GM12878 (cell line): Measurements from ENCODE around the gene HOTAIR. TPM values are rescaled to one million over a fixed set of nuclear protein-coding genes. Genes with fewer than 3 reads are reported as not detected.

ENCODE experiments used
- ATAC-seq: fragments of 200-7000 bp; cut with Tn5 transposase; 3 replicates; pipeline ENCODE4 v1.9.1; 2020; ENCODE audit warnings: mild to moderate bottlenecking, moderate library complexity
- BruUV-seq: library from RNA; stranded (reverse); fragments of 400-500 nt; replicated peaks from 2 replicates; lab custom pipeline; 2021; lab: Mats Ljungman, UMichigan
- CTCF ChIA-PET: fragments of 300-600 bp; sonication (Branson Sonifier 250); formaldehyde crosslinking; extraction: SDS; loops from one replicate; lab custom pipeline; 2021; ENCODE audit warnings: inconsistent platforms; lab: Yijun Ruan, JAX
- POLR2A ChIA-PET: fragments of 350-600 bp; formaldehyde crosslinking; extraction: SDS; loops from one replicate; lab custom pipeline; 2021; ENCODE audit warnings: inconsistent platforms; lab: Charles Lee
- RAD21 ChIA-PET: fragments of 300-600 bp; sonication (Branson Sonifier 250); formaldehyde crosslinking; loops from one replicate; lab custom pipeline; 2023; ENCODE audit warnings: antibody characterized with exemption; ENCODE audit not compliant: unreplicated experiment; lab: Charles Lee
- SMC1A ChIA-PET: fragments of 300-600 bp; sonication (Branson Sonifier 250); formaldehyde crosslinking; loops from one replicate; lab custom pipeline; 2023; ENCODE audit not compliant: unreplicated experiment, uncharacterized antibody; lab: Charles Lee
- DNase-seq: peaks from one replicate; pipeline ENCODE4 v3.0.0-alpha.2; 2011; ENCODE audit warnings: low read depth, low spot score
- FAIRE-seq: peaks from 3 replicates; lab custom pipeline; 2011; peaks lifted over from hg19 to GRCh38; lab: Jason Lieb, UNC
- H2AFZ ChIP-seq: 2 replicates; pipeline ENCODE4 v1.6.0; 2011; ENCODE audit warnings: low read depth, low read length, control low read depth; ENCODE audit not compliant: control insufficient read depth
- H3K27ac ChIP-seq: 2 replicates; pipeline ENCODE4 v1.5.1; 2011; ENCODE audit warnings: control low read depth; ENCODE audit not compliant: control insufficient read depth, insufficient read depth
- H3K27me3 ChIP-seq, 2 experiments: replicated peaks in 1 of 2; 2 replicates each; pipeline versions ENCODE4 v1.6.0 to v1.6.1; 2011; ENCODE audit warnings: low read length in 1 of 2; ENCODE audit not compliant: control insufficient read depth in 2 of 2, insufficient read depth in 2 of 2
- H3K36me3 ChIP-seq, 2 experiments: 2 replicates each; pipeline ENCODE4 v1.5.1; 2011; ENCODE audit warnings: low read length in 1 of 2; ENCODE audit not compliant: control insufficient read depth in 2 of 2, insufficient read depth in 2 of 2
- H3K4me1 ChIP-seq: 2 replicates; pipeline ENCODE4 v1.6.1; 2011; ENCODE audit warnings: mild to moderate bottlenecking, low read length, moderate library complexity, mixed read lengths; ENCODE audit not compliant: control insufficient read depth, insufficient read depth
- H3K4me2 ChIP-seq: 2 replicates; pipeline ENCODE4 v1.6.0; 2011; ENCODE audit warnings: control low read depth; ENCODE audit not compliant: control insufficient read depth, insufficient read depth
- H3K4me3 ChIP-seq: fragments of 200-600 bp; sonication (generic); 2 replicates; pipeline ENCODE4 v1.5.1; 2016
- H3K79me2 ChIP-seq: 2 replicates; pipeline ENCODE4 v1.6.0; 2011; ENCODE audit warnings: low read length; ENCODE audit not compliant: control insufficient read depth, insufficient read depth
- H3K9ac ChIP-seq: 2 replicates; pipeline ENCODE4 v1.8.0; 2011; ENCODE audit warnings: low read length, control low read depth, mixed read lengths; ENCODE audit not compliant: control insufficient read depth, insufficient read depth
- H3K9me3 ChIP-seq: replicated peaks from 3 replicates; pipeline ENCODE4 v1.5.1; 2011; ENCODE audit warnings: mild to moderate bottlenecking, low read length; ENCODE audit not compliant: control insufficient read depth, insufficient read depth
- H4K20me1 ChIP-seq: 2 replicates; pipeline ENCODE4 v1.6.0; 2011; ENCODE audit not compliant: control insufficient read depth, insufficient read depth
- ATF2 ChIP-seq: IDR thresholded peaks from 2 replicates; pipeline ENCODE4 v1.6.1; 2012; ENCODE audit warnings: low read length, inconsistent platforms
- CHD2 ChIP-seq: IDR thresholded peaks from 2 replicates; pipeline ENCODE4 v1.6.1; 2011; ENCODE audit warnings: low read depth, low read length, improper control_type of control experiment, borderline replicate concordance
- ELK1 ChIP-seq: IDR thresholded peaks from 2 replicates; pipeline ENCODE4 v1.6.1; 2012; ENCODE audit warnings: low read depth, low read length, improper control_type of control experiment
- FOS ChIP-seq: IDR thresholded peaks from 3 replicates; pipeline ENCODE4 v1.6.1; 2011; ENCODE audit warnings: borderline replicate concordance; ENCODE audit not compliant: insufficient read length; ENCODE audit errors: extremely low read depth
- FOXM1 ChIP-seq: IDR thresholded peaks from 2 replicates; pipeline ENCODE4 v1.6.1; 2012; ENCODE audit warnings: low read depth, mild to moderate bottlenecking, inconsistent platforms, low read length, moderate library complexity
- IKZF2 ChIP-seq, 2 experiments: fragments of 450-650 bp; IDR thresholded peaks; 2 replicates each; pipeline ENCODE4 v1.6.1; 2017; ENCODE audit warnings: mild to moderate bottlenecking in 2 of 2, moderate library complexity in 2 of 2
- JUND ChIP-seq: IDR thresholded peaks from 2 replicates; pipeline ENCODE4 v1.6.1; 2012; ENCODE audit warnings: low read depth, mild to moderate bottlenecking, low read length, improper control_type of control experiment, moderate library complexity
- LARP7 ChIP-seq: fragments of 450-650 bp; IDR thresholded peaks from 2 replicates; pipeline ENCODE4 v1.6.1; 2017; ENCODE audit warnings: mild to moderate bottlenecking
- NBN ChIP-seq: fragments of 450-650 bp; IDR thresholded peaks from 2 replicates; pipeline ENCODE4 v1.6.1; 2016
- NRF1 ChIP-seq: conservative IDR thresholded peaks from 2 replicates; pipeline ENCODE4 v1.6.1; 2011; ENCODE audit warnings: mild to moderate bottlenecking, low read depth, low read length, improper control_type of control experiment
- PKNOX1 ChIP-seq: fragments of 450-650 bp; IDR thresholded peaks from 2 replicates; pipeline ENCODE4 v1.6.1; 2016; ENCODE audit warnings: mild to moderate bottlenecking
- SIN3A ChIP-seq: IDR thresholded peaks from 2 replicates; pipeline ENCODE4 v1.6.1; 2012; ENCODE audit warnings: low read depth, low read length, improper control_type of control experiment
- SREBF1 ChIP-seq: IDR thresholded peaks from 2 replicates; pipeline ENCODE4 v1.6.1; 2012; ENCODE audit warnings: mild to moderate bottlenecking, low read length
- ZBTB4 ChIP-seq: fragments of 450-650 bp; formaldehyde crosslinking; IDR thresholded peaks from 2 replicates; pipeline ENCODE4 v1.4.0; 2022; ENCODE audit warnings: mild to moderate bottlenecking, moderate library complexity
- WGBS: methylation state at CpG from one replicate; pipeline ENCODE4 v1.1.6; 2016; ENCODE audit warnings: low lambda C conversion rate; ENCODE audit not compliant: insufficient replicate concordance, insufficient coverage; ENCODE audit errors: missing lambda C conversion rate; 5-methylcytosine and 5-hydroxymethylcytosine counted together
- in situ Hi-C: fragments of 300-500 bp; cut with MboI; formaldehyde crosslinking; loops from 9 replicates; pipeline ENCODE4 v1.14.3; 2018; ENCODE audit warnings: mixed read lengths
- intact Hi-C: fragments of 100-400 bp; cut with micrococcal nuclease; formaldehyde crosslinking; loops from one replicate; pipeline ENCODE4 v1.14.2; 2022; ENCODE audit not compliant: unreplicated experiment
- polyA plus RNA-seq, 11 experiments: library from polyadenylated mRNA; depleted of rRNA in 4 of 11; unstranded in 6 of 11; stranded (reverse) in 5 of 11; fragments of >200 nt; fragmentation: Nextera tagmentation in 4 of 11; fragmentation: Illumina TruSeq in 1 of 11; extraction: Ambion mirVana in 4 of 11; extraction: Trizol in 1 of 11; gene quantifications; 1 replicate in 1 of 11; 2 replicates in 10 of 11; pipeline versions ENCODE4 v1.2.1 to v1.2.3, GENCODE V29; 2011 to 2016; ENCODE audit warnings: inconsistent platforms in 2 of 11, missing spikeins in 2 of 11, low read depth in 1 of 11
- total RNA-seq, 4 experiments: library from RNA; depleted of rRNA in 3 of 4; stranded (reverse); fragments of >200 nt in 3 of 4; fragmentation: Illumina TruSeq in 1 of 4; extraction: Trizol in 1 of 4; gene quantifications; 2 replicates each; pipeline versions ENCODE4 v1.2.1 to v1.2.3, GENCODE V29; 2013 to 2021

Gene HOTAIR
- total and polyA plus RNA-seq, 10 of the 15 experiments (the other 5 are each of a cell fraction or from before 2014, with no cell fraction given), result not detected

GRCh38 chr12:54018468-54018984 is 43.8 kb upstream of the HOTAIR start (continued):
- no peak for TF ChIP-seq ZBTB4 (CRISPR knock-in tag)

GRCh38 chr12:54017878-54018467 is 43.2 kb upstream of the HOTAIR start:
- ChIA-PET CTCF (interaction anchor here (0.5 to 3.8 kb wide), 18 partner anchors 9 to 307 kb away, joined by 3 to 27 read pairs (median 12); partner anchors contain the start of genes COPZ1, HOXC10, HOXC4 and HOXC5), POLR2A (interaction anchor here (0.6 to 1.9 kb wide), 18 partner anchors 9 to 442 kb away, joined by 3 to 24 read pairs (median 3); partner anchors contain the start of genes CISTR, HOXC4, HOXC5 and HOXC6), RAD21 (interaction anchor here (0.7 to 2.1 kb wide), 16 partner anchors 9 to 275 kb away, joined by 3 to 21 read pairs (median 6); partner anchors contain the start of genes CISTR, HOXC10, HOXC4 and HOXC5), SMC1A (interaction anchor here (0.6 to 2.5 kb wide), 15 partner anchors 9 to 198 kb away, joined by 3 to 22 read pairs (median 4); partner anchors contain the start of genes HOXC4, HOXC5, HOXC6 and HOXC9)
- peak; percentile 7 for FAIRE-seq
- peak overlapping the region; percentile 80 for H3K27ac ChIP-seq
- ATAC-seq, result peak; percentile 92
- peak overlapping the region; percentile 89 for H2AFZ ChIP-seq
- in situ Hi-C loops (no loop called here), intact Hi-C loops (loop anchor here (1.0 kb wide), 1 partner anchor 35 kb away; the partner anchor contains the start of gene HOXC4)
- no peaks in the 10 kb centered on the region; the same call in 1 of the 2 replicates for H4K20me1 ChIP-seq
- peak; percentile 79 for DNase-seq
- H3K36me3 ChIP-seq, result no peaks in the 10 kb centered on the region
- H3K9me3 ChIP-seq, result no peaks in the 10 kb centered on the region
- H3K27me3 ChIP-seq, result peaks cover 8 to 26% of the 10 kb centered on the region in 2 experiments
- no TSS peak for BruUV-seq
- H3K4me2 ChIP-seq, result peak overlapping the region; percentile 95
- WGBS, result under 1% methylated on average over 26 of the region's 34 CpGs
- no peaks in the 10 kb centered on the region for H3K79me2 ChIP-seq
- peak overlapping the region; percentile 88 for H3K4me3 ChIP-seq
- peaks cover 21% of the 10 kb centered on the region for H3K4me1 ChIP-seq
- H3K9ac ChIP-seq, result peak overlapping the region; percentile 93
- TF ChIP-seq IKZF2 (IDR thresholded peaks at IDR 0.05) (peak; percentile 17 to 53; a peak in 1 of 4 replicates), SREBF1 (no peak), NBN (peak; percentile 59; the same call in 1 of the 2 replicates), JUND (no peak), LARP7 (peak; percentile 78; the same call in 1 of the 2 replicates), ATF2 (no peak), FOXM1 (no peak), NRF1 (peak; percentile 80), PKNOX1 (0 out of 2 replicates have a peak, but pooled peaks have one; percentile 4), FOS (no peak), ELK1 (no peak), SIN3A (no peak), CHD2 (peak; percentile 73)
